Measurements from ENCODE around the gene TMEM121. TPM values are rescaled to one million over a fixed set of nuclear protein-coding genes. Genes with fewer than 3 reads are reported as not detected.

Gene TMEM121
- polyA plus RNA-seq, 1 of the 3 experiments (the other 2 are of a cell fraction) = 9.1 TPM

GRCh38 chr14:105527826-105528585, 1.6 kb downstream of the TMEM121 start (continued):
- TF ChIP-seq REST (IDR thresholded peaks at IDR 0.05; ENCODE audit: low read depth, low read length) (no peak), RXRA (IDR thresholded peaks at IDR 0.05; ENCODE audit: borderline replicate concordance, low read depth) (no peak), ZBTB33 (IDR thresholded peaks at IDR 0.05; ENCODE audit: borderline replicate concordance, low read depth) (no peak), MXI1 (IDR thresholded peaks at IDR 0.05; ENCODE audit: low read depth, low read length) (no peak), POLR2AphosphoS5 (IDR thresholded peaks at IDR 0.05; ENCODE audit: low read depth, low read length) (0 out of 2 replicates have a peak, but pooled peaks have one; percentile 41)

- Histone ChIP-seq H3F3A (replicated peaks; ENCODE audit: insufficient read depth) (peaks cover 12% of the 10 kb centered on the region), H3K9me3 (no peaks in the 10 kb centered on the region), H3K27ac (ENCODE audit: low read depth in 2 of 2, low read length in 1 of 2) (no peak overlapping the region), H3K4me2 (peak overlapping the region; percentile 98; the same call in 1 of the 2 replicates), H2AFZ (ENCODE audit: low read depth) (no peak overlapping the region), H3K36me3 (replicated peaks in 1 of 2; ENCODE audit: control insufficient read depth in 1 of 2, insufficient read depth in 2 of 2, low read length in 1 of 2) (peaks cover 0 to 2% of the 10 kb centered on the region in 2 experiments), H3K79me2 (ENCODE audit: insufficient read depth) (no peaks in the 10 kb centered on the region), H4K20me1 (ENCODE audit: insufficient read depth) (no peaks in the 10 kb centered on the region), H3K27me3 (ENCODE audit: insufficient read depth) (no peaks in the 10 kb centered on the region), H3K9me2 (no peaks in the 10 kb centered on the region), H3K9ac (no peak overlapping the region), H3K4me1 (ENCODE audit: control insufficient read depth in 1 of 2, insufficient read depth in 2 of 2, low read depth in 1 of 2, low read length in 1 of 2) (peaks cover 4 to 17% of the 10 kb centered on the region in 2 experiments; a peak in 2 of 4 replicates), H3K4me3 (ENCODE audit: low read depth in 2 of 2, low read length in 1 of 2) (peak overlapping the region; percentile 64 to 69; a peak in 2 of 4 replicates)
- no peak for DNase-seq
- TF ChIP-seq YY1 (IDR thresholded peaks at IDR 0.05; ENCODE audit: low read depth) (no peak), EP300 (IDR thresholded peaks at IDR 0.05; ENCODE audit: borderline replicate concordance in 1 of 2, low read depth in 1 of 2, low read length in 1 of 2) (no peak), CTCF (IDR thresholded peaks at IDR 0.05) (no peak), USF2 (IDR thresholded peaks at IDR 0.05; ENCODE audit: borderline replicate concordance, low read depth, low read length) (no peak), ELF1 (IDR thresholded peaks at IDR 0.05) (no peak)
- 67% methylated on average over 25 of the region's 89 CpGs for WGBS (ENCODE audit: low lambda C conversion rate)
- CTCF ChIA-PET = interaction anchor here (0.6 to 5.8 kb wide), 29 partner anchors 9 to 483 kb away, joined by 3 to 61 read pairs (median 4); partner anchors contain the start of genes CRIP1 and TEDC1
- POLR2A ChIA-PET = interaction anchor here (0.6 to 1.0 kb wide), 2 partner anchors 48 to 159 kb away, joined by 3 to 4 read pairs; no protein-coding TSS in a partner anchor
Measured at GRCh38 chr14:105528586-105529318, 2.4 kb downstream of the TMEM121 start.

Data from SK-N-SH (cell line).